ENCODE results near the gene MDM2. TPM values are rescaled to one million over a fixed set of nuclear protein-coding genes. Genes with fewer than 3 reads are reported as not detected.

Gene MDM2
- total and polyA plus RNA-seq, 2 donors (not counting 1 experiment from before 2014, with no cell fraction given), result 6.1 to 78.7 TPM

- WGBS (ENCODE audit: insufficient coverage), result no CpG with 5 or more reads among the region's 2 CpGs
- no peaks in the 10 kb centered on the region for H4K20me1 ChIP-seq (ENCODE audit: control insufficient read depth, insufficient read depth, low read length, poor library complexity, severe bottlenecking)
- intact Hi-C loops (cut with micrococcal nuclease), result no loop called here
Measured at GRCh38 chr12:68842784-68843567, 35.0 kb downstream of the MDM2 start.

More at GRCh38 chr12:68842784-68843567, 35.0 kb downstream of the MDM2 start:
- H3K4me3 Mint-ChIP-seq, result no peak overlapping the region
- H2AFZ ChIP-seq (ENCODE audit: insufficient read depth, low read depth, low read length, poor library complexity, severe bottlenecking), result no peak overlapping the region
- no peak overlapping the region for H3K4me3 ChIP-seq (ENCODE audit: control extremely low read depth in 1 of 5, extremely low read depth in 1 of 5, insufficient read depth in 1 of 5, low read depth in 2 of 5, low read length in 4 of 5)
- H3K27ac Mint-ChIP-seq, result peak overlapping the region; percentile 8
- H3K36me3 ChIP-seq (replicated peaks in 1 of 2; ENCODE audit: control extremely low read depth in 1 of 2, control insufficient read depth in 1 of 2, extremely low read depth in 1 of 2, insufficient read depth in 2 of 2, low read length in 1 of 2), result peaks cover 3 to 38% of the 10 kb centered on the region in 2 experiments
- H3K27me3 ChIP-seq (replicated peaks in 1 of 4; ENCODE audit: control extremely low read depth in 1 of 4, control insufficient read depth in 3 of 4, insufficient read depth in 4 of 4, low read length in 3 of 4), result no peaks in the 10 kb centered on the region
- H3K4me1 ChIP-seq (ENCODE audit: control insufficient read depth in 2 of 2, insufficient read depth in 2 of 2, low read length in 2 of 2), result no peaks in the 10 kb centered on the region
- POLR2A ChIA-PET, result no interaction called here
- no peak overlapping the region for H3K4me2 ChIP-seq (replicated peaks; ENCODE audit: low read depth, low read length, poor library complexity, severe bottlenecking)
- ATAC-seq (ENCODE audit: low read depth) (no peak), DNase-seq (no peak)
- no peaks in the 10 kb centered on the region for H3K9me3 Mint-ChIP-seq (ENCODE audit: insufficient read depth)
- H3K4me1 Mint-ChIP-seq, result no peaks in the 10 kb centered on the region
- CTCF ChIA-PET, result interaction anchor here (4.7 kb wide), 1 partner anchor 12 kb away, joined by 32 read pairs; no protein-coding TSS in a partner anchor
- TF ChIP-seq CTCF (IDR thresholded peaks at IDR 0.05), result no peak
- TF ChIP-seq EZH2 (IDR thresholded peaks at IDR 0.05; ENCODE audit: borderline replicate concordance, insufficient read depth, low read depth, low read length, poor library complexity, severe bottlenecking), result no peak
- no peaks in the 10 kb centered on the region for H3K9me3 ChIP-seq (ENCODE audit: control extremely low read depth in 1 of 3, control insufficient read depth in 2 of 3, insufficient read depth in 1 of 3, low read length in 2 of 3)
- H3K27me3 Mint-ChIP-seq, result no peaks in the 10 kb centered on the region
- no peak overlapping the region for H3K27ac ChIP-seq (ENCODE audit: low read length in 2 of 2)
- H3K9ac ChIP-seq (ENCODE audit: low read length), result no peak overlapping the region
- H3K79me2 ChIP-seq (ENCODE audit: control insufficient read depth, insufficient read depth, low read length), result no peaks in the 10 kb centered on the region
